Heart left ventricle (tissue), 13 donors: ENCODE measurements around the gene CHST11.
"Not testable (repeated sequence)": the region's sequence is repeated elsewhere in the genome, so short reads cannot be mapped to it uniquely, and the experiment has no call there.

Source experiments
- CTCF ChIP-seq, 12 donors: fragments of 200-600 bp; sonication (generic) in 4 of 12; IDR thresholded peaks; one replicate each; pipeline versions ENCODE4 v1.5.0 to v1.8.0; 2018 to 2022; ENCODE audit warnings: antibody characterized with exemption in 12 of 12, mild to moderate bottlenecking in 5 of 12
- POLR2A ChIP-seq, 2 donors: fragments of 450-650 bp; IDR thresholded peaks; one replicate each; pipeline ENCODE4 v1.6.1; 2017; ENCODE audit warnings: antibody characterized with exemption in 2 of 2, mild to moderate bottlenecking in 2 of 2, moderate library complexity in 2 of 2
- donor health status: ischemic (EF 13 %, LVEDD 7.1; RV severe dilation, severe dysfunction).
- donor health status: DM: no; HTN: yes; CAD: no.
- donor health status: DM: no; HTN: no; CAD: no.
- donor health status: ischemic (EF 25% LVEDD 6.9; RV normal size, moderate dysfunction).
- donor health status: ischemic (EF 25% LVEDD 5.7; RV mildly dilated, moderate dysfunction).
- donor health status: ischemic (EF 35%, LVEDD 5.7; RV mildly dilated, moderate dysfunction).
- donor health status: nonischemic (EF 11% LVEDD 7.7; RV severe dilation, severe dysfunction).
- donor health status: DM: yes; HTN: yes; CAD: no.
- donor health status: PGD.
- donor health status: ischemic (EF 29% LVEDD 5.4; RV normal size, mild dysfunction).
- donor health status: nonischemic (EF 23%, LVEDD 6.1; RV moderate dilation, normal function).

GRCh38 chr12:104574353-104574752 is 117.6 kb downstream of the CHST11 start:
- TF ChIP-seq CTCF, POLR2A (IDR thresholded peaks at IDR 0.05): not testable (repeated sequence)
